Activated T-cell treated with anti-CD3 and anti-CD28 coated beads for 24 hours (primary cell): ENCODE measurements around the gene FOXJ1.
A peak's percentile ranks its signal among the peaks of the same experiment; 100 is the strongest.
"Not testable (repeated sequence)": the region's sequence is repeated elsewhere in the genome, so short reads cannot be mapped to it uniquely, and the experiment has no call there.

Experiments used
- DNase-seq: peaks from one replicate; pipeline ENCODE4 v3.0.0-alpha.2; 2020; ENCODE audit warnings: low read depth

Gene FOXJ1, protein sequence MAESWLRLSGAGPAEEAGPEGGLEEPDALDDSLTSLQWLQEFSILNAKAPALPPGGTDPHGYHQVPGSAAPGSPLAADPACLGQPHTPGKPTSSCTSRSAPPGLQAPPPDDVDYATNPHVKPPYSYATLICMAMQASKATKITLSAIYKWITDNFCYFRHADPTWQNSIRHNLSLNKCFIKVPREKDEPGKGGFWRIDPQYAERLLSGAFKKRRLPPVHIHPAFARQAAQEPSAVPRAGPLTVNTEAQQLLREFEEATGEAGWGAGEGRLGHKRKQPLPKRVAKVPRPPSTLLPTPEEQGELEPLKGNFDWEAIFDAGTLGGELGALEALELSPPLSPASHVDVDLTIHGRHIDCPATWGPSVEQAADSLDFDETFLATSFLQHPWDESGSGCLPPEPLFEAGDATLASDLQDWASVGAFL

GRCh38 chr17:76141212-76142038 lies at the start of gene FOXJ1:
Gene FOXJ1 (minus strand): TSS chr17:76141245. CDS start chr17:76140395, 850 bp downstream.
- DNase-seq = peak; percentile 88

DNA sequence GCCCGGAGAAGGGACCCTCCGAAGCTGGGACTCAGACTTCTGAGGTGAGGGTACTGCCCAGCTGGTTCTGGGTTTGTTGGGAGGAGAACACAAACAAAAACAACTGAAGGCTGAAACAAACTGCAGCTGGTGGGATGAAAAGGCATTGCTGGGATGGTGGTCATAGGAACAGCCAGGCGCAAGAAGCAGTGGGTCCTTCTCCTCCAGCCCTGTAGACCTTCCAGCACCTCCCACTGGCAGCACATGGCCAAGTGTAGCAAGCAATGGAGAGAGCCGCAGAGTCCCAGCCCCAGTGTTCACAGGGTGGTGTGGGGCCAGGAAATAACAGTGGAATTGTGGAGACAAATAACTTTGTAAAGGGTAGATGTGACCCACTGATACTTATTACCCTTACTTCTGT lies 48.7 kb upstream of the FOXJ1 start:
- no peak for DNase-seq

DNA sequence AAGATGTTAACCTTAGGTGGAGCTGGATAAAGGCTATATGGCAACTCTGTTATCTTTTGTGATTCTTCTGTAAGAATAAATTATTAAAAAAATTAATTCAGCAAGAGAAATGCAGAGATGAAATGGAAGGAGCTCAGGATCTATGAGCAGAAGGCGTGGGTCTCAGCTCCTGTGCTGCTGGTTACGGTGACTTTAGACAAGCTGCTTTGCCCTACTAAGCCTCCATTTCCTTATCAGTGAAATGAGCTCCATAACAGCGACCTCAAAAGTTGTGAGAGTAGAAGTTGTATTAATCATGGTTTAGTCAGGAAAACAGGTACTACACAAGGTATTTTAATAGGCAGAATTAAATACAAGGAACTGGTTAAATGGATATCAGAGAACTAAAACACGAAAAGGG lies 48.2 kb upstream of the FOXJ1 start:
- DNase-seq = no peak

DNA sequence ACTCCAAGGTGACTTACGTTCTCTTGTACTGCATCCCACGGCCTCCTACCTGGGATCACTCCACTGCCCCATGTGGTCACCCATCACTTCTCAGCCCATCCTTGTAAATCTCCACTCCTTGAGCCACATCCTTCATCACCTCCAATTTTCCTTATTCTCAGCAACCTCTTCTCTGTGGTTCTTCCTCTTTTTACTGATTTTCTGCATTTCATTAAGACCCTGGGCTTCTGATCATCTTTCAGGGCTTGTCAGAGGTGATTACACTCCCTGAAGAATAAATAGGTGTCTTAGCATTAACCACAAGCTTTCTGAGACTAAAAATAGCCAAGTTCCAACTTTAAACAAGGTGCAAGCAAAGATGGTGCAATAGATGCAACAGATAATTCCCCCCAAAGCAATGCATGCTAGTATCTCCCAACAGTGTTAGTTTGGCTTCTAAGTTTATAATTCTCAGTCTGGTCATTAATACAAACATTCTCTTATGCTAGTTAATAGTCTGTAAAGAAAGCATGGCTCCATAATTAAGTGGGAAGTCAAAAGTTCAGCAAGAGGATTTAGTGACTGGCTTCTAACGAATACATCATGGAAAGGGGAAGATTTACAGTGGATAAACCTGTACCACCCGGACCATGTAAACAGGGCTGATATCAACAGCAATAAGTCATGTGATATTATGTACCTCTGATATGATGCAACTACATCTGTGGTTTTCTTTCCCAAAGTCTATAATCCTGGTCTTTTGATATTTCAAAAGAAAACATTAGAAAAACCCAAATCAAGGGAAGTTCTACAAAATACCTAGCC lies 47.4 kb upstream of the FOXJ1 start:
- DNase-seq = no peak

- not testable (repeated sequence) for DNase-seq
Observed at GRCh38 chr17:76186774-76187173, 45.7 kb upstream of the FOXJ1 start.

- DNase-seq = no peak
Observed at GRCh38 chr17:76184290-76184689, 43.2 kb upstream of the FOXJ1 start.

DNA sequence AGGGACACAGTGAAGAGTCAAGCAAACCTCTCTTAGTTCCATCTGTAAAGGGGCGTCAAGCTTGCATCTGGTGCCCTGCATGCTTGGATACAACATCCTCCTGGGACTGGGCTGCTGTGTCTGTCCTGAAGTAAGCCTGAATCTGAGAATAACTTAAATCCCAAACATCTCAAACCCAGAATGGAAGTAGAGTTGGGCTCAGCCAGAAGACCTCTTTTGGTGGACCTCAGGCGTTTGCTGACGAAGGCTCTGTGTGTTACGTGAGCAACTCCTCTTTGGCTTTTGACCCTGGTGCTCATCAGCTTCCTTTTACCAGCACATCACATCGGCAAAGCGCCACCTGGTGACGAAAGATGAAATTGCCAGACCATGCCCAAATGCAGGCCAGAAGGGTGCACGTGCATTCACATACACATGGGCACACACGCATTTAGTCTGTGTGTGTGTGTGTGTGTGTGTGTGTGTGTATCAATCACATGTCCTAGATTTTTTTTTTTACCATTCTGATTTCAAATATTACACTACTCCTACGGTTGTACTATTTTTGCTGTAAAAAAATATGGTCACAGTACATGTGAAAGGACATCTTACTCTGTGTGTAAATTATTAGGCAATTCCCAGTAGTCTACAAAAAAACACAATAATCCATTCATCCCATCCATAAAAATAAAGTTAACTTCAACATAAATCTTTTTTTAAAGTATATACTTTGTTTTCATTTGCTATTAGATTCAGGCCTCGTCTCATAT lies 41.1 kb upstream of the FOXJ1 start:
- DNase-seq = peak; percentile 94

- no peak for DNase-seq
Observed at GRCh38 chr17:76179496-76180467, 38.7 kb upstream of the FOXJ1 start.

GRCh38 chr17:76178124-76178523 lies 37.1 kb upstream of the FOXJ1 start:
- DNase-seq = no peak

GRCh38 chr17:76176701-76177574 lies 35.9 kb upstream of the FOXJ1 start:
- DNase-seq = no peak

DNA sequence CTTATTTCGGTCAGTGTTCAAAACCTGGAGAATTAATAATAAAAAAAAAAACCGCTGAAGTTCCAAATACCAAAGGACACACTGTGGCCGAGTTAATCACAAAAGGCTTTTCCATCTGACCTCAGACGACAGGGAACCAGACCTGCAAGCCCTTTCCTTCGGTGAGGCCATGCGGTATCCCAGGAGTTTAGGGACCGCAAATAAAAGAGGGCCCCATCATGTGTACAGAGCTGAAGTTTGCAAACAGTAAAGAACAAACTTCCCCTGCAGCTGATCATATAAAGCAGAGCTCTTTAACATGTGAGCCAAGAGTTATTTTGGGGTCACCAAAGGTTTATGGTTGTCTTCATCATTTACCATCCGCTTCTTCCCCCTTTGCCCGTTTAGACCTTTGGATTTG lies 33.0 kb upstream of the FOXJ1 start:
- DNase-seq = no peak

DNA sequence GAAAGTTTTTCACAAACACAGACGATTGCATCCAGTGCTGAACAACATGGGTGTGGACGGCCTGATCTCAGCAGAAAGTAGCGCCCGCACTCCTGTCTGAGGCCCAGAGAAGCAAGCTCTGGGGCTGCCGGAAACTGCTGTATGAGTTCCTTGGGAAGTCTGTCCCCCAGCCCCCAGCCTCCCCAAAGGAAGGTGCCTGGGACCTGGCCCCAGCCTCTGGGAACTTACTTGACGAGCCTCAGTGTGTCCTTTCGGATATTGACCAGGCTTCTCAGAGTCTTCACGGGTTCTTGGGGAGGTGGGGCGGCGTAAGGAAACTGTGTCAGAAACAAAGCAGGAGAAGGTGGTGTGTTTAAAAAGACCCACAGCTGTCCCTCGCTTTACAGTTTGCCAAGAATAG lies 32.4 kb upstream of the FOXJ1 start:
- DNase-seq = no peak

GRCh38 chr17:76171706-76172105 lies 30.7 kb upstream of the FOXJ1 start:
- DNase-seq = no peak

DNA sequence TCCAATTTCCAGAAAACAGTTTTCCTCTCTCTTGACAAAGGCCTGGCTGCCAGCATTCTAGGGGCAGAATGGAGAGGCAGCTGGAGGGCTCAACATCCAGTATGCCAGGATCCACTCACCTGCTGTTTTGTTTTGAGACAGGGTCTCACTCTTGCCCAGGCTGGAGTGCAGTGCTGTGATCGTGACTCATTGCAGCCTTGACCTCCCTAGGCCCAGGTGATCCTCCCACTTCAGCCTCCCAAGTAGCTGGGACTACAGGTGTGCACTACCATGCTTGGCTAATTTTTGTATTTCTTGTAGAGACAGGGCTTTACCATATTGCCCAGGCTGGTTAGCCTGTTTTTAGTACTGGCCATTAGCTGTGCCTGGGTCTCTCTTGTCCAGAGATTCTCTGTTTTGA lies 29.1 kb upstream of the FOXJ1 start:
- DNase-seq = no peak

GRCh38 chr17:76166906-76167305 lies 25.9 kb upstream of the FOXJ1 start:
- DNase-seq = no peak

DNA sequence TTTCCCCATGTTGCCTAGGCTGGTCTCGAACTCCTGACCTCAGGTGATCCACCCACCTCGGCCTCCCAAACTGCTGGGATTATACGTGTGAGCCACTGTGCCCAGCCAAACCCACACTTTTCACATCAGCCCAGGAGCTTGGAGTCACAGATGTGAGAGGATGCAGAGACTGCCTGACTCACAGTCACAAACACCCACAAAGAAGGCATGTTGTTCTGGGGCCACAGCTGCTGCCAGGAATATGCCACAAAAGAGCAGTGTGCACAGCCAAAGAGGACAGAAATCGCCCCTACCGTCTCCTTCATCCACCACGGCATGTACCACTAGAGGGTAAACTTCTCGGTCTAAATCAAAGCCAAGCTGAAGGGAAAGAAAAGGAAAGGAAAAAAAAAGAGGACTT lies 25.1 kb upstream of the FOXJ1 start:
- DNase-seq = no peak

DNA sequence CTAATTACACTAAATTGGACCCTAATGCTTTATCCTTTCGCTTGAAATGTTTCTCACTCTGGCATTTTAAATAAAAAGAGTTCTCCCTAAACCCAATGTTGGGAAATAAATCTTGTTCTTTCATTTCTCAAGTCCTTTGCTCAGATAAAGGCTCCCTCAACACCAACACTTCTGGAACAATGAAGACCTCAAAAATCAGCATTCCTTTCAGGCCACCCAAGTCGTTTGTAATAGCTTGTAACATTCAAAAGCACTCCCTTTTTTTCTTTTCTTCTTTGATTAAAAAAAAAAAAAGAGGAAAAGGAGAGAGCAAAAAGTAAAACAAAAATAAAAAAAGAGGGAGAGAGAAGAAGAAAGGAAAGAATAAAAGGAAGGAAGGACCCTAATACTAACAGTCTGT lies 23.3 kb upstream of the FOXJ1 start:
- DNase-seq = no peak

DNA sequence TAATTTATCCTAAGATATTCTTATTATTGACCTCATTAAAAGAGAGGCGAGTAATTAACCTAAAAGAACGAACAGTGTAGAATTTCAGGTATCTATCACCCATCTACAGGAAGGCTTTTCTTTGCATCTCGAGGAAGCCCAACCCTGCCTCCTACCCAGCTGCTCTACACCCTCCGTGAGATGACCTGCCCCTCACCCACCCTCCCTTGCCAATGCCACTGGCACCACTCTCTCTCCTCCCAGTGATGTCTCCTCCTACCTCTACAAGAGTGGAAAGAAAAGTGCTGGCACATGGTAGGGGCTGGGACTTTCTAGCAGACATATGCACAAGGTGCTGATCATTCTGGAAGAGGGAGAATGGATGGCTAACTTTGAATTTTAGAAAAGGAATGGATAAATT lies 22.9 kb upstream of the FOXJ1 start:
- no peak for DNase-seq

GRCh38 chr17:76161619-76162266 lies 20.7 kb upstream of the FOXJ1 start:
- no peak for DNase-seq
